ENCODE measurements around the gene DISC1.

The DISC1 gene

GRCh38 chr1:232062967-232063366 is 436.4 kb downstream of the DISC1 start:
- DNase-seq: no peak

- DNase-seq: no peak
Observed at GRCh38 chr1:232066521-232066920, 439.9 kb downstream of the DISC1 start.

GRCh38 chr1:232074265-232074664 is 447.7 kb downstream of the DISC1 start:
- DNase-seq: no peak

GRCh38 chr1:232077809-232078208 is 451.2 kb downstream of the DISC1 start:
- DNase-seq: no peak

- DNase-seq: no peak
Observed at GRCh38 chr1:232084584-232085223, 458.1 kb downstream of the DISC1 start.

- DNase-seq: no peak
Observed at GRCh38 chr1:232090816-232091215, 464.2 kb downstream of the DISC1 start.

All from NCI-H2029 treated with DMSO at 0.1 percent for 48 hours (cell line).